AG04450 (cell line): ENCODE data around the gene CCR5. TPM values are rescaled to one million over a fixed set of nuclear protein-coding genes. Genes with fewer than 3 reads are reported as not detected.

Source experiments
- CTCF ChIA-PET: fragments of 300-600, 350-600 bp; formaldehyde crosslinking; extraction: SDS; loops from one replicate; lab custom pipeline; 2022; ENCODE audit warnings: antibody characterized with exemption, inconsistent platforms; lab: Charles Lee
- POLR2A ChIA-PET: fragments of 350-600 bp; formaldehyde crosslinking; extraction: SDS; loops from one replicate; lab custom pipeline; 2021; ENCODE audit warnings: antibody characterized with exemption, inconsistent platforms; lab: Yijun Ruan, JAX
- DNase-seq: peaks from one replicate; pipeline ENCODE4 v3.0.0-alpha.2; 2011; ENCODE audit warnings: low read depth, low spot score
- H3K27ac ChIP-seq: one replicate; pipeline ENCODE4 v1.5.1; 2012; ENCODE audit warnings: low read depth, low read length, control low read depth
- H3K27me3 ChIP-seq: one replicate; pipeline ENCODE4 v1.6.0; 2012; ENCODE audit warnings: low read length; ENCODE audit not compliant: control insufficient read depth, insufficient read depth
- H3K4me3 ChIP-seq: 2 replicates; pipeline ENCODE4 v1.5.1; 2011; ENCODE audit warnings: mild to moderate bottlenecking, low read depth, low read length, control low read depth
- H3K9me3 ChIP-seq: 2 replicates; pipeline ENCODE4 v1.5.1; 2012; ENCODE audit warnings: low read length; ENCODE audit not compliant: control insufficient read depth, insufficient read depth
- polyA plus RNA-seq: library from polyadenylated mRNA; depleted of rRNA; stranded (reverse); fragments of >200 nt; gene quantifications from 2 replicates; pipeline ENCODE4 v1.2.3, GENCODE V29; 2011
- TF ChIP-seq, protein P1 (sequence below): IDR thresholded peaks from 2 replicates; pipeline ENCODE4 v1.5.1; 2011; ENCODE audit warnings: low read depth, low read length, control low read depth, inconsistent platforms

CCR5 gene
- polyA plus RNA-seq, 1 experiment: not detected

DNA sequence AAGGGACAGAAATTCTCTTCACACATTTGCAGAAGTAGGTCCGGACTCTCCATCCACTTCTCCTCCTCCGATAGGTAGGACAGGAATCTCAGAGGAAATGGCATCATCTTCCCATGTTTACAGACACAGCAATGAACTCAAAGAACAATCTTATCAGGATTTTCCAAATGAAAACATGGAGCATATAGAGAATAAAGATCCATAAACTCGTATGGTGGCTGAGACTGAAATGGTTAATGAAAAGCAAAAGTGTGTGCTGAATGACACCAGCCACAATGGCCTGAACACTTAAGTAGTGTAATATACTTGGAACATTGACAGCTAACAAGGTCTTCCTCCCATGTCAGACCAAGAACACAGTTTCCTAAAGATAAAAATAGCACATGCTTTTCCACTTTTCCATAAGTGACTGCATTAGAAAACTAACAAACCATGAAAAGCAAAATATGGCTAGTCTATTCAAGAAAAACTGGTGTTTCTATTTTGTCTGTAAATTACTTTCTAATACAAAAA lies 42.1 kb downstream of the CCR5 start:
- ChIA-PET POLR2A (no interaction called here), CTCF (no interaction called here)
- Histone ChIP-seq H3K9me3 (no peaks in the 10 kb centered on the region), H3K27ac (no peak overlapping the region), H3K4me3 (no peak overlapping the region), H3K27me3 (peaks cover 8% of the 10 kb centered on the region)
- TF ChIP-seq, protein P1, sequence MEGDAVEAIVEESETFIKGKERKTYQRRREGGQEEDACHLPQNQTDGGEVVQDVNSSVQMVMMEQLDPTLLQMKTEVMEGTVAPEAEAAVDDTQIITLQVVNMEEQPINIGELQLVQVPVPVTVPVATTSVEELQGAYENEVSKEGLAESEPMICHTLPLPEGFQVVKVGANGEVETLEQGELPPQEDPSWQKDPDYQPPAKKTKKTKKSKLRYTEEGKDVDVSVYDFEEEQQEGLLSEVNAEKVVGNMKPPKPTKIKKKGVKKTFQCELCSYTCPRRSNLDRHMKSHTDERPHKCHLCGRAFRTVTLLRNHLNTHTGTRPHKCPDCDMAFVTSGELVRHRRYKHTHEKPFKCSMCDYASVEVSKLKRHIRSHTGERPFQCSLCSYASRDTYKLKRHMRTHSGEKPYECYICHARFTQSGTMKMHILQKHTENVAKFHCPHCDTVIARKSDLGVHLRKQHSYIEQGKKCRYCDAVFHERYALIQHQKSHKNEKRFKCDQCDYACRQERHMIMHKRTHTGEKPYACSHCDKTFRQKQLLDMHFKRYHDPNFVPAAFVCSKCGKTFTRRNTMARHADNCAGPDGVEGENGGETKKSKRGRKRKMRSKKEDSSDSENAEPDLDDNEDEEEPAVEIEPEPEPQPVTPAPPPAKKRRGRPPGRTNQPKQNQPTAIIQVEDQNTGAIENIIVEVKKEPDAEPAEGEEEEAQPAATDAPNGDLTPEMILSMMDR: no peak
- DNase-seq: no peak

DNA sequence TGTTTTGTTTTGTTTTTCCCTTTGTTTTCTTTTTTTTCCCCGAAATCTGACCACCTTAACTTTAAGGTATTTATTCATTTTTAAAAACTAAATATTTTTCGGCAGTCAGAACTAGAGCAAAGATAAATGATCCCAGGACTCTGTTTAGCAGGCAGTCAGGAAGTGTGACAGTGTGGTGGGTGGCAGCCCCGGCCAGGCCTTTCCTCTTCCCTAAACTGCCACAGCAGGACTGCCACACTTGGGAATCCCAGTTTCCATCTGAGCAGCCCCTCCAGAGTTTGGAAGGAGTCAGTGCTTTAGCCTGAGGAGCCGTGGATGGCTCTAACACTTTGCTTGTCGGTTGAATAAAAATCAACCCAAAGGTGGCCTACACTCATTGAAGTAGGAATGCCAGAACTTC lies 43.2 kb downstream of the CCR5 start:
- TF ChIP-seq, protein P1: no peak
- Histone ChIP-seq H3K9me3 (no peaks in the 10 kb centered on the region), H3K27me3 (peaks cover 8% of the 10 kb centered on the region), H3K4me3 (no peak overlapping the region), H3K27ac (no peak overlapping the region)
- no peak for DNase-seq
- CTCF ChIA-PET: no interaction called here
- POLR2A ChIA-PET: no interaction called here

DNA sequence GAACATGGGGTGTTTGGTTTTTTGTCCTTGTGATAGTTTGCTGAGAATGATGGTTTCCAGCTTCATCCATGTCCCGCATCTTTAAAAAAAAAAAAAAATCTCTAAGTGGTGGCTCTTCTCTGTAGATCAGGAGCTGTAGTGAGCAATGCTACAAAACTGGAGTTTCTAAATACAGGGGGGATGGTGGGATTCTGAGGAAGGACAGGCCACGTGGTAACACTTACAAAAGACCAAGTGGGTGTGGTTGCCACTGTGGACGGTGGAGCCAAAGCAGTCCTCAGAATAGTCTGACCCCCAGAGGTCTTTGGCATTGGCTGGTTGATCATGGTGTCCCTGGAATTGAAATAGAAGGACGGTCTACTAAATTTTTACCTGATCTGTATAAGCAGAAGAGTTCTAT lies 44.0 kb downstream of the CCR5 start:
- POLR2A ChIA-PET: no interaction called here
- H3K9me3 ChIP-seq: no peaks in the 10 kb centered on the region
- H3K4me3 ChIP-seq: no peak overlapping the region
- DNase-seq: no peak
- TF ChIP-seq, protein P1: no peak
- H3K27ac ChIP-seq: no peak overlapping the region
- H3K27me3 ChIP-seq: peaks cover 8% of the 10 kb centered on the region
- CTCF ChIA-PET: interaction anchor here (0.6 kb wide), 1 partner anchor 1096 kb away, joined by 4 read pairs; no protein-coding TSS in a partner anchor

DNA sequence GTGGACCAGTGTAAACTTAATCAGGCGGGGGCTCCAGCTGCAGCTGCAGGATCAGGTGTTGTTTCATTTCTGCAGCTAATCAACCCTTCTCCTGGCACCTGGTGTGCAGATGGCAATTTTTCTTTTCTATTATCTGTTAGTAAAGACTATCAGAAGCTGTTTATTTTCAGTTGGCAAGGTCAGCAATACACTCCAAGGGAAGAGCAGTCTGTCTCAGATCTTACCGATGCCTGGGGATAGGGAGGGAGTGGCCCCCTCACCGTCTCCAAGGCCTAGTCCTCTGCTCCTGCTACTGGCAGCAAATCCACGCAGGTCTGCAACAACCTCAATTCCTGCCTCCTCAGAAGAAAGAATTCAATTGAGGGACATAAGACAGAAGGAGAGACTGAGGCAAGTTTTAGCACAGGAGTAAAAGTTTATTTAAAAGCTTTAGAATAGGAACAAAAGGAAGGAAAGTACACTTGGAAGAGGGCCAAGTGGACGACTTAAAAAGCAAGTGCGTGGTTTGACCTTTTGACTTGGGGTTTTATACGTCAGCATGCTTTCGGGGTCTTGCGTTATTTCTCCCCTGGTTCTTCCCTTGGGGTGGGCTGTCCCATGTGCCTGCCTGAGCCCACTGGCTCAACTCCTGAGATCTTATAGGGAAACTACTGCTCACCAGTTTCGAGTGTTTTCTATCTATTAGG lies 45.5 kb downstream of the CCR5 start:
- Histone ChIP-seq H3K4me3 (no peak overlapping the region), H3K27me3 (peaks cover 8% of the 10 kb centered on the region), H3K9me3 (no peaks in the 10 kb centered on the region), H3K27ac (no peak overlapping the region)
- ChIA-PET POLR2A (no interaction called here), CTCF (interaction anchor here (1.4 kb wide), 1 partner anchor 38 kb away, joined by 5 read pairs; no protein-coding TSS in a partner anchor)
- TF ChIP-seq, protein P1: no peak
- no peak for DNase-seq

DNA sequence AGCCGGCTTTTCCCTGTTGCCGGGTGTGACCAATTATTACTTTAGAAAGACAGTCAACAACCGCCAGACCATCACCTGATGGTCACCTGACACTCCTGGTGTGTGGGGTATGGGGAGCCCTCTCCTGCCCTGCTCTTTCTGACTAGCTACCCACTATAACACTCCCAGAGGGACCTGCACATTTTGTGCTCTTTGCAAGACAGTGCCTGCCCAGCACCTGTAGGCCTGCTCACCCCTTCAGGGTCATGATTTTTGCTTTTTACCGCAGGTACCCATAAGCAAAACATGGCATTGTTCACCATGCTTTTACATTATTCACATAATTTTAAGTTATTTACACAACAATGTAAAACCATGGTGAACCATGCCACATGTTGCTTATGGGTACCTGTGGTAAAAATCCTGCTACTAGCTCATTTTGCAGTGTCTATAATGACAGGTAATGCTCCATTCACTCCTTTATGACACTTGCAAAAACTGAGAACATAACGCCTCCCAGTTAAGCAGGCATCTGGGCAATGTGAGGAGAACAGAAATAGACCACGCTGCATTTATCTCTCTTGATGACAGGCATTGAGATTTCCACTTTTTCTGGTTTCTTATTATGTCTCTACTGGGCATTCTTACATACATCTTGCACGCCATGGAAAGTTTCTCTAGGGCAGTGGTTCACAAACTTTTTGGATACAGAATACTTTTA lies 46.2 kb downstream of the CCR5 start:
- Histone ChIP-seq H3K4me3 (no peak overlapping the region), H3K27me3 (peaks cover 8% of the 10 kb centered on the region), H3K9me3 (no peaks in the 10 kb centered on the region), H3K27ac (no peak overlapping the region)
- CTCF ChIA-PET: interaction anchor here (1.4 kb wide), 1 partner anchor 38 kb away, joined by 5 read pairs; no protein-coding TSS in a partner anchor
- POLR2A ChIA-PET: interaction anchor here (0.5 kb wide), 1 partner anchor 698 kb away, joined by 7 read pairs; no protein-coding TSS in a partner anchor
- TF ChIP-seq, protein P1: no peak
- DNase-seq: no peak
